GM18499 (cell line): ENCODE measurements around the gene NLRC3.

ENCODE experiments used
- ATAC-seq: cut with Tn5 transposase; IDR thresholded peaks from one replicate; pipeline ENCODE4 v1.9.1; 2021; ENCODE audit warnings: moderate number of reproducible peaks; ENCODE audit not compliant: insufficient read depth, unreplicated experiment

NLRC3 gene

GRCh38 chr16:3490911-3491629, 86.1 kb downstream of the NLRC3 start:
- no peak for ATAC-seq
